Activated CD4-positive, alpha-beta T cell treated with anti-CD3 and anti-CD28 coated beads, Interleukin-2, amount 50 U/mL, for 16 hours (primary cell): ENCODE measurements around the gene PIGK.
"Not testable (repeated sequence)": the region's sequence is repeated elsewhere in the genome, so short reads cannot be mapped to it uniquely, and the experiment has no call there.

Source experiments
- DNase-seq: peaks from one replicate; pipeline ENCODE4 v3.0.0-alpha.2; 2020

PIGK gene

GRCh38 chr1:77219166-77219887 is at the start of gene PIGK:
PIGK (minus strand) TSS chr1:77219430; CDS start chr1:77219402, 28 bp downstream.
- DNase-seq = peak; percentile 92

- DNase-seq = no peak
These were observed 47.8 kb upstream of the PIGK start for GRCh38 chr1:77267035-77267434.

- no peak for DNase-seq
These were observed 46.0 kb upstream of the PIGK start for GRCh38 chr1:77265180-77265579.

- no peak for DNase-seq
These were observed 44.5 kb upstream of the PIGK start for GRCh38 chr1:77263708-77264107.

GRCh38 chr1:77253211-77253610 is 34.0 kb upstream of the PIGK start:
- DNase-seq = no peak

DNA sequence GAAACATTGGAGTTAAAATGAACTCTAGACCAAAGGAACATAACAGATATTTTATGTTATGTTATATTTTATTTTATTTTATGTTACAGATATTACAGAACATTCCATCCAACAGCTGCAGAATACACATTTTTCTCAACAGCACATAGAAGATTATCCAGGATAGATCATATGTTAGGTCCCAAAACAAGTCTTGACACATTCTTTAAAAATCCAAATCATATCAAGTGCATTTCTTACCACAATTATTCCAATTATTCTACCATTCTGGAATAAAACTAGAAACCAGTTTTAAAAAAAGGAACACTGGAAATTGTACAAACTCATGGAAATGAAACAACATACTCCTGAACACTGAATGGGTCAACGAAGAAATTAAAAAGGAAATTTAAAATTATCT is 30.9 kb upstream of the PIGK start:
- DNase-seq = no peak

- DNase-seq = no peak
These were observed 26.6 kb upstream of the PIGK start for GRCh38 chr1:77245830-77246229.

- DNase-seq = no peak
These were observed 20.1 kb upstream of the PIGK start for GRCh38 chr1:77239311-77239710.

- no peak for DNase-seq
These were observed 19.2 kb upstream of the PIGK start for GRCh38 chr1:77238462-77238861.

DNA sequence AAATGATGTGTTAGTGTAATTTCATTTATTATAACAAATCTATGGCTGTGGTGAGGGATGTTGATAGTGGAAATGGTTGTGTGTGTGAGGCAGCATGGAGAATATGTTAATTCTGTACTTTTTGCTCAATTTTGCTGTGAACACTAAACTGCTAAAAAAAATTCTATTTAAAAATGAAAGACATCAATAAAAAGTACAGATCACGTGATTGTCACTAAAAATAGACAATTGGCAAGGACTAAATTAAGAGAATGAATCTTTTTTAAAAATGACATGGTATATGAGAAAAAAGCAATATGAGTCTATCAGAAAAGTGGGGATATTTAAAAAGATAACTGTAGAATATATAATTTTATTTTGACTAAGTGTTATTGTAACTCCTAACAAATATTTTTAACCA is 15.7 kb upstream of the PIGK start:
- DNase-seq = no peak

DNA sequence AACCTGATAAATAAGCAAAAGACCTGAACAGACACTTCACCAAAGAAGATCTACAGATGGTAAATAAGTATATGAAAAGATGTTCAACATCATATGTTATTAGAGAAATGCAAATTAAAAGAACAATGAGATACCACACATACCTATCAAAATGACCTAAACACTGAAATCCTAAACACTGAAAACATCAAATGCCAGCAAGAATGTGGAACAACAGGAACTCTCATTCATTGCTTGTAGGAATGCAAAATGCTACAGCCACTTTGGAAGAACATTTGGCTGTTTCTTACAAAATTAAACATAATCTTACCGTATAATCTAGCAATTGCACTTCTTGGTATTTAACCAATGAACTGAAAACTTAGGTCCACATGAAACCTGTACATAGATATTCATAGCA is 14.9 kb upstream of the PIGK start:
- no peak for DNase-seq

DNA sequence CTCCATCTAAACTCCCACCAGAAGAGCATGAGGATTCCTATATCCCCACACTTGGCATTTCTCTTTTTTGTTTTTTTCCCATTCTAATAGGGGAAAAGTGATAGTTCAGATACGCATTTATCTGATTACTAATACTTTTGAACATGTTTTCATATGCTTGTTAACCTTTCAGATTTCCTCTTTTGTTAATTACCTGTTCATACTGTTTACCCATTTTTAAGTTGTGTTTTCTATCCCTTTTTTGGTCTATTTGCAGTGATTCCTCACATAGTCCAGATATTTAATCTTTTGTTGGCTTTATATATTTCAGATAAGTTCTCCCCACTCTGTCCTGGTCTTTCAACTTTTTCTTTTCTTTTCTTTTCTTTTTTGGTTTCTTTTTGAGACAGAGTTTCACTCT is 13.6 kb upstream of the PIGK start:
- DNase-seq = no peak

GRCh38 chr1:77230051-77230450 is 10.8 kb upstream of the PIGK start:
- no peak for DNase-seq

- DNase-seq = no peak
These were observed 9.6 kb upstream of the PIGK start for GRCh38 chr1:77228836-77229235.

GRCh38 chr1:77227381-77227780 is 8.2 kb upstream of the PIGK start:
- no peak for DNase-seq

DNA sequence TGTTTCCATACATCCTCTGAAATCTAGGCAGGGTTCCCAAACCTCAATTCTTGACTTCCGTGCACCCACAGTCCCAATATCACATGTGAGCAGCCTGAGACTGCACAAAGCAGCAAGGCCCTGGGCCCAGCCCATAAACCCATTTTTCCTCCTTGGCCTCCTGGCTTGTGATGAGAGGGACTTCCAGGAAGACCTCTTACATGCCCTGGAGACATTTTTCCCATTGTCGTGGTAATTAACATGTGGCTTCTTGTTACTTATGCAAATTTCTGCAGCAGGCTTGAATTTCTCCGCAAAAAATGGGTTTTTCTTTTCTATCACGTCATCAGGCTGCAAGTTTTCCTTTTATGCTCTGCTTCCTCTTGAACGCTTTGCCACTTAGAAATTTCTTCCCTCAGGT is 3.3 kb upstream of the PIGK start:
- DNase-seq = no peak

DNA sequence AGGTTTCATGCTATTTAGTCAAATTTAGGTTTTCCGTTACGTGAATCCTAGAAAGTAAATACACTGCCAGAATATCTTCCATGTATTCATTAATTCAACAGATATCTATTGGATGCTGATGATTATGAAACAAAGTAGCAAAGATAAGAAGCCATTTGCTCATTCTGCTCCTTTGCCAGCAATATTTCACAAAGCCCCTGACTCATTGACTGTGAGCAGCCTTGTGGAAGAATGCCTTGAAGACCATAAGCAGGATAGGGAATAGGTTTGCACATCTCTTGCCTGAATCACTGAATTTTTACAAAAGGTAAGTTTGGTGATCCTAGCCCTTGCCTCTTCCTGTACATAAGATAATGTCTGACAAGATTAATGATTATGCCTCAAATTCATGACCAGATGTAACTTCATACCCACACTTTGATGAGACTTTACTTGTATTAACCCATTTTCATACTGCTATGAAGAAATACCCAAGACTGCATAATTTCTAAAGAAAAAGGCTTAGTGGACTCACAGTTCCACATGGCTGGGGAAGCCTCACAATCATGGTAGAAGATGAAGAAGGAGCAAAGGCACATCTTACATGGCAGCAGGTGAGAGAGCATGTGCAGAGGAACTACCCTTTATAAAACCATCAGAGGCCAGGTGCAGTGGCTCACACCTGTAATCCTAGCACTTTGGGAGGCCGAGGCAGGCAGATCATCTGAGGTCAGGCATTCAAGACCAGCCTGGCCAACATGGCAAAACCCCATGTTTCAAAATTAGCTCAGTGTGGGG is 1.6 kb upstream of the PIGK start:
- DNase-seq = no peak

- no peak for DNase-seq
These were observed 609 bp downstream of the PIGK start for GRCh38 chr1:77218477-77219165.

DNA sequence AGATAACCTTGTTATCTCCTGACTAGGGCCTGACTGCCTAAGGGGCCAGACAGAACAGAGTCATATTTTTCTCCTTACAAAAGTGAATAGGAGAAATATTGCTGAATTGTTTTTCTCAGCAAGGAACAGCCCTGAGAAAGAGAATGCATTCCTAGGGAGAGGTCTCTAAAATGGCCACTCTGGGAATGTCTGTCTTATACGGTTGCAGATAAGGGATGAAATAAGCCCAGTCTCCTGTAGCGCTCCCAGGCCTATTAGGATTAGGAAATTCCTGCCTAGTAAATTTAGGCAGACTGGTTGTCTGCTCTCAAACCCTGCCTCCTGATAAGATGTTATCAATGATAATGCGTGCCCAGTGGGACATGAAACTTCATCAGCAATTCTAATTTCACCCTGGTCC is 15.2 kb downstream of the PIGK start:
- not testable (repeated sequence) for DNase-seq

DNA sequence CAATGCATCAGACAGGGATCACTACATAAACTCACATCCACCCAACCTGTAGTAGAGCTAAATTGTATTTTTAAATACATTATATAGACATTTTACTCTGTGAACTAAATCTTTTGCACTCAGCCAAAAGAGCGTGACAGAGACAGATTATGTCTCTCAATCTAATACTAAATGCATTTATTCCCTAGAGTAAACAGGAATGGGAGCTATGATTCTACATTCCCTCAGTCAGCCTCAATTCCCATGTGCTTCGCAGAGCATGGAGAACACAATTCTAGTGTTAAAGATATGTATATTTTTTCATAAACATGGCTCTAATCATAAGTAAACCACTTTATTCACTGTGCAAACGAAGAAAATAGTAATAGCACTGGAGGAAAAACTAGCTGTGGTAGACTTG is 16.5 kb downstream of the PIGK start:
- DNase-seq = no peak

DNA sequence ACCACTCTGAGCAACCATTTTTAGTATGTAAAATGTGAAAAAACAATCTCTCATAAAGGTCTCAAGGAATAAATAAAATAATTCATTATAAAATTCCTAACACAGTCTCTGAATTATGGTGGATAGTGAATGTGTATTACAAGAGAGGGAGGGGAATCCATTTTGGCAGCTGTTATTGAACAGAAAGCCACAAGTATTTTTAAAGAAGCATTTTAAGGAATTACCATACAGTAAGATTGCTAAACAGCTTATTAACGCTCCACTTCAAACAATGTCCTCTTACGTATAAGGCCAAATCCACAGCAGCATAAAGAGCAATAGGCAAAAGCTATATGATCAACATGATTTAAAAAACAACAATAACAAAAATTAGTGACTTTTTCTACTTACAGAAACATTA is 18.4 kb downstream of the PIGK start:
- DNase-seq = no peak

DNA sequence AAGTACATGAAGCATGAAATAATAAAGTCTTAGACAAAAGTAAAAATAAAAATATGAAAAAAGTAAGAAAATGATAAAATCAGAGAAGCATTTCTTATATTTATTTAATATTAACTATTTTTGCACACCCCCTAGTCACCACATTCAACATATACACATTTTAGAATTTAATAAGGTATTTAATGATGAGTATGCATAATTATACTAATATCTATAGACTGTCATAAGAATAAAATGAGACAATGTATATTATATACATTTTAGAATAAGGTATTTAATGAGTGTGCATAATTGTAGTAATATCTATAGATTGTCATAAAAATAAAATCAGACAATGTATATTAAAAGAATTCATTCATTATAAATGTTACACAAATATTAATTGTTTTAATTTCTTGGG is 18.9 kb downstream of the PIGK start:
- no peak for DNase-seq

GRCh38 chr1:77197351-77197750 is 21.9 kb downstream of the PIGK start:
- no peak for DNase-seq

GRCh38 chr1:77193951-77194350 is 25.3 kb downstream of the PIGK start:
- DNase-seq = no peak
